ENCODE data around the gene SF3B3.
"Not testable (repeated sequence)": the region's sequence is repeated elsewhere in the genome, so short reads cannot be mapped to it uniquely, and the experiment has no call there.

The SF3B3 gene

DNA sequence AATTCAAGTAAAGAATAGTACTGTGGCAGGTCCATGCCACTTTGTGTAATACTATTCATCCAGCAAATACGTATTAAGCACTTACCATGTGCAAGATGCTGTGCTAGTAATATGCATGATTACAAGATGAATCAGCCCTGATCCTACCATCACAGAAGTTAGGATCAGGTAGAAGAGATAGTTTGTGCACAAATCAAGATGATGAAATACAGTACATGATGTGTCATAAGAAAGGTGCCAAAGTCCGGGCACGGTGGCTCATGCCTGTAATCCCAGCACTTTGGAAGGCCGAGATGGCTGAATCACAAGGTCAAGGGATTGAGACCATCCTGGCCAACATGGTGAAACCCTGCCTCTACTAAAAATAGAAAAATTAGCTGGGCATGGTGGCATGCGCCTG is 11.2 kb upstream of the SF3B3 start:
- no peak for DNase-seq

GRCh38 chr16:70520612-70521297 is 2.9 kb upstream of the SF3B3 start:
- DNase-seq = peak; percentile 64

DNA sequence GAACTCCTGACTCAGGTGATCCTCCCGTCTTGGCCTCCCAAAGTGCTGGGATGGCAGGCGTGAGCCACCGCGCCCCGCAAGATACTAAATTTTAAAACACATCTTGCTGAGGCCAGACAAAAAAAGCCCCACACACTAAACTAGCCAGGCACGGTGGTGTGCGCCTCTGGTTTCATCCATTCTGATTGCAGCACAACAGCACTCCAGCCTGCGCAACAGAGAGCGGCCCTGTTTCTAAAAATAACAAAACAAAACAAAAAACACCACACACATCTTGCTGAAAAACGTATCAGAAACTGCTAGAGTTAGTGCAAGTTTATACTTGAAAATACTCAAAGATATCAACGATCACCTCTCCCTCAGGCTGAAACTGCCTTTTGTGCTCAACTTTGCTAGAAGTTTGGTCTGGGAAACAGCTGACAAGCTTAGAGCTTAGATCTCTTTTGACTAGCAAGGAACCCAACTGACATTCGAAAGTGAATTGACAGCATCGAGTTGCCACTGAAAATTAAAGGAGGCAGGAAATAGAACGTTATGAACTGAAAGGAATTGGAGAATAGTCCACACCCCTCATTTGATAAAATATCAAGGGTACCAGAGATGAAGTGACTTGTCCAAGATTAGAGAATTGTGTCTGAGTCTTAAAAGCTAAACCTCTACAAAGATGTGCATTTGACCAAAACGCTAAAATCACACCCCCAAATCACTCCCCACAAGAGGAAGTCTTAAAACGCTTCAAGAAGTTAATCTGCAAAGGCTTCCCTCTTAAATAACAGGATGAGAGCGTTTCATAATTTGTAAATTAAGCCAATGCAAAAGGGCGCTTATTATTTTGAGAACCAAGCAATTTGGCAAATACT is 1.2 kb upstream of the SF3B3 start:
- peak; percentile 31 for DNase-seq

DNA sequence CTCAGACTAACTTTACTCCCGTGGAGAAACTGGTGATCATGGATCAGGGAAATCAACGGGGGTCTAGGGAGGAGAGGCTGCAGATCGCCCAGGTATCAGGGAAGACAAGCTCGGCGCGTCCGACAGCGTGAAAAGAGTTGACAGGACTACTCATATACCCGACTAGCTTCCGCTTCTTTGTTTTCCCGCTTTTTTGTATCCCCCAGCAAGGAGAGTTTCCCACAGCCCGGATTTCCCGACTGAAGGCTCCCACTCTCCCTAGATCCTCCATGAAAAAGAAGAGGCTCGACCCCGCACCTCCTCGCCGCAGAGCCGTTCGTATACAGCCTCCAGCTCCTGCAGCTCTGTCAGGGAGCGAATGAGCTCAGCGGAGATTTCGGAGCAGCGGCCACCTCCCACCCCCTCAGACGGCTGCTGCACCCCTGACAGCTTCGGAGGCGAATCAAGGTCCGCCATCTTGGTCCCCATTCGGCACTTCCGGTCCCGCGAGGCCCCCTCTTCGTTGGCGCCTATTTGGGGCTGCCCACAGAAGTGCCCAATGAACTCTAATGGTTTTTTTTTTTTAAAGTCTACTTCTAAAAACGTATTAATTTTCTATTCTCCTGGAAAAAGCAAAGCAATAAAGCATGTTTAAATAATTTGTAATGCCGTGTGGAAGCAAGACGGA is 407 bp upstream of the SF3B3 start, which contains the start of gene COG4:
TSS of gene COG4 (minus strand) at position 479 of the 667 bp plus-strand sequence. CDS start at position 468, 11 bp downstream.
- peak; percentile 93 for DNase-seq

DNA sequence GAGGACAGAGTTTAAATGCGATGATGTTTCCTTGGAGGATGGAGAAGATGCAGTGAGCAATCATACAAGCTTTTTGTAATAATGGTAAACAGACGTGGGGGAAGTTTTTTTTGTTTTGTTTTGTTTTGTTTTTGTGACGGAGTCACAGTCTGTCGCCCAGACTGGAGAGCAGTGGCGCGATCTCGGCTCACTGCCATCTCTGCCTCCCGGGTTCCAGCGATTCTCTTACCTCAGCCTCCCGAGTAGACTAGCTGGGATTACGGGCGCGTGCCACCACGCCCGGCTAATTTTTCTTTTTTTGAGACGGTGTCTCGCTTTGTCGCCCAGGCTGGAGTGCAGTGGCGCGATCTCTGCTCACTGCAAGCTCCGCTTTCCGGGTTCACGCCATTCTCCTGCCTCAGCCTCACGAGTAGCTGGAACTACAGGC is 796 bp downstream of the SF3B3 start:
- DNase-seq = peak; percentile 60

DNA sequence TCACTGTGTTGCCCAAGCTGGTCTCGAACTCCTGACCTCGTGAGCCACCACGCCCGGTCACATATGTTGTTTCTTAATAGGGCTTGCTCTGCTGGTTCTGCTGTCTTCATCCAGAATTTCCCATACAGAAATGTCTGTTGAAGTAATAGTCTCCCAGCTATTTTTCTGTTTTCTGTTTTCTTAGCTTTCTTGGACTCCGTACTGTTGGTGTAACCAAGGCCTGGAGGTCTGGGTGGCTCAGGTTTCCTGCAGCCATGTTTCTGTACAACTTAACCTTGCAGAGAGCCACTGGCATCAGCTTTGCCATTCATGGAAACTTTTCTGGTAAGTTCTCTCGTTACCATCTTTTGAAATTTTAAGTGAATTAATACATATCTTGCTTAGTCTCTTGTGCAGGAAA is 2.8 kb downstream of the SF3B3 start:
- no peak for DNase-seq

- no peak for DNase-seq
Observed at GRCh38 chr16:70527315-70527996, 3.8 kb downstream of the SF3B3 start.

DNA sequence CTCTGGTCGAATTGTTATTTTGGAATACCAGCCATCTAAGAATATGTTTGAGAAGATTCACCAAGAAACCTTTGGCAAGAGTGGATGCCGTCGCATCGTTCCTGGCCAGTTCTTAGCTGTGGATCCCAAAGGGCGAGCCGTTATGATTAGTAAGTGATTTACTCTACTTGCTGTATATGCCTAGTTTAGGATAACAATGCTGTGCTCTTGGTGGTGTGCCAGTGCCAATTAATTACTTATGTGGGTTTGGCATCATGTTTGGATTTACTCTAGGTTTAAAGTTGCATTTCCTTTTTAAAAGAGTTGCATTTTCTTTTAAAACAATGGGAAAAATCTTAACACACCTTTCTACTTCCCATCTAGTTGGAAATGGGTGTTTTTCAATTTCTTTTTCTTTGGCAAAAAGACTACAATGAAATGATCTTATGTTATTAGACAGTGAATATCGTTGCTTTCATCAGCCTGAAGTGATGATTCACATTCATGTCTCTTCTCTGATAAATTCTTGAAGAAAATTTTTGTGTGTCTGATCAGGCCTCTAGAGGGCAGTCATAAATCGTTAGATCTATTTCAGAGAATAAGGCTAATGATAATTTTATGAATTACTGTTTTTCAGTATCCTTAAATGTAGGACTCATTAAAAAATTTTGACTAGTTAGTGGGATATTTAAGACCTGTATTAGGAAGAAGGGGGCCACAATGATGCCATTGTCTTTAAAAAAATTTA is 5.6 kb downstream of the SF3B3 start:
- peak; percentile 57 for DNase-seq

DNA sequence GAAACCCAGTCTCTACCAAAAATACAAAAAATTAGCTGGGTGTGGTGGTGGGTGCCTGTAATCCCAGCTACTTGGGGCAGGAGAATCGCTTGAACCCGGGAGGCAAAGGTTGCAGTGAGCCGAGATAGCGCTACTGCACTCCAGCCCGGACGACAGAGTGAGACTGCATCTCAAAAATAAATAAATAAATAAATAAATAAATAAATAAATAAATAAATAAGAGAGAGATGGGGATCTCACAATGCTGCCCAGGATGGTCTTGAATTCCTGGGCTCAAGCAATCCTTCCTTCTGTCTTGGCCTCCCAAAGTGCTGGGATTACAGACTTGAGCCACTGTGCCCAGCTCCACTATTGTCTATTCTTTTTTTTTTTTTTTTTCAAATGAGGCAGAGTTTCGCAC is 6.3 kb downstream of the SF3B3 start:
- DNase-seq = not testable (repeated sequence)

DNA sequence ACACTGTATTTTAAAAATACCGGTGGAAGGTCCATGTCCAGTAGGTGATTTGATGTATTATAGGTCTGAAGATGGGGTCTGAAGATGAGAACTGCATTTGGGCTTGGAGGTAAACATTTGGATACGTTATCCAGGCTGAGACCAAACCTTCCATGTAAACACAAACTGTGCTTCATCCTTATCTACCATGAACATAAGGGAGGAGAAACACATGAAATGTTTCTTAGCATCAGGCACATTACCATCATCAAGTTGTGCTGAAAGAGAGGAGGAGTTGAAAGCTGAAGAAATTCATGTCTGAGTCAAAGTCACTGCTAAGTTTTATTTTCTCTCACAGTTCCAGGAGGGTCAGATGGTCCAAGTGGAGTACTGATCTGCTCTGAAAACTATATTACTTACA is 11.4 kb downstream of the SF3B3 start:
- no peak for DNase-seq

GRCh38 chr16:70540994-70541393 is 17.4 kb downstream of the SF3B3 start:
- DNase-seq = no peak

DNA sequence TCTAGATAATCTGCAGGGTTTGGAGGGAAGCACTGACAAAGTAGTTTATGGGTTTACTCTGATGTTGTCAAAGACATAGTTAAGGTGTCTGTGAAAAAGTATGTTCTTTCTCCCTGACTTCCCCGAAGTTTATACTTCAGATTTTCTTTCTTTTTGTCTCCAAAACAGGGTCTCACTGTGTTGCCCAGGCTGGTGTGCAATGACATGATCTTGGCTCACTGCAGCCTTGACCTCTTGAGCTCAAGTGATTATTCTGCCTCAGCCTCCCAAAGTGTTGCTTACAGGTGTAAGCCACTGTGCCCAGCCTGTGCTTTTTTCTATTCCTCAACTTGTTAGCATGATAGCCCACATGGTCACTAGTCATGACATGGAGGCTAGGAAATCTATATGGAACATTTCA is 20.9 kb downstream of the SF3B3 start:
- no peak for DNase-seq

DNA sequence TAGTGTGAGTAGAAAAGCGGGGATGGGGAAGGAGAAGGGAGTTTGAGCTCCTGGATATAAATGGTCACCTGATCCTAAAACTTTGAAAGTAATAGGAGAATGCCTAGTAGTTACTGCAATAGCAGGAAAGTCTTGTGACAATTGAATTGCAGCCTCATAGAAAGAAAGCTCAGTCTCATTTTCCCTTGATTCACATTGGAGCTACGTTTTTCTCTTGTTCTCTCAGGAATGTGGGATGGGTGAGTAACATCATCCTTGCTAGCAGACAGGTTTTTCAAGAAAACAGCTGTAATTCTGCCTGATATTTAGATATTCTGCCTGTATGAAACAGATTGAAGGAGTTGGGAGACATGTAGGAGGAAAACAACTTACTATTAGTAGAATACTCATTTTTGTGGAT is 25.3 kb downstream of the SF3B3 start:
- DNase-seq = no peak

- no peak for DNase-seq
Observed at GRCh38 chr16:70550082-70550481, 26.5 kb downstream of the SF3B3 start.

DNA sequence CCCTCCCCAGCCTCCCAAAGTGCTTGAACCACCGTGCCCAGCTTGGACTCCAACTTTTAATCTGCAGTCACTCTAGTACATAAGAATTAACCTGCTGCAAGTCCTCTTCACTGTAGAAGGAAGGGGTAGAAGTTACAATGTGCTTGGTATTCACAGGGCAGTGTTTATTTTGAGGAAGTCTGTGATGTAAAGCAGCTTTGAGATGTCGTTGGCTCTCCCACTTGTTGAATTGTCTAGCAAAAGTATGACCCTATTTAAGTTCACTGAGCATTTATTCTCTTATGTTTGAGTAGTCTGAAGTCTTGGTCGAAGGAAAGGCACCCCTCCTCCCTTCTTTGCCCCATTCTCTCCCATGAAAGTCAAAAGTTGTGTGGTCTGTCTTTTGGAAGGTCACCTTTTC is 28.2 kb downstream of the SF3B3 start:
- DNase-seq = no peak

DNA sequence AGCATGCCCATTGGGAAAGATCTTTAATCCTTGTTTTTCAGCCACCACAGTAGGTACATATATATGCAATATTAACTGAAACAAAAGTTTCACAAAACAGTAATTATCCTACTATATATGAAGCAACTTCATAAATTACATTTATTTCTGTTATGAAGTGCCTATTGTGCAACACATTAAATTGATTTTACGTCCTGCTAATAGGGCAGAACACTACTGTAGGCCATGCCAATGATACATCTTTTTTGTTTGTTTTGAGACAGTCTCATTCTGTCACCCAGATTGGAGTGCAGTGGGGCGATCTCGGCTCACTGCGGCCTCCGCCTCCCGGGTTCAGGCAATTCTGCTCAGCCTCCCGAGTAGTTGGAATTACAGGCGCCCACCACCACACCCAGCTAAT is 29.1 kb downstream of the SF3B3 start:
- DNase-seq = no peak

DNA sequence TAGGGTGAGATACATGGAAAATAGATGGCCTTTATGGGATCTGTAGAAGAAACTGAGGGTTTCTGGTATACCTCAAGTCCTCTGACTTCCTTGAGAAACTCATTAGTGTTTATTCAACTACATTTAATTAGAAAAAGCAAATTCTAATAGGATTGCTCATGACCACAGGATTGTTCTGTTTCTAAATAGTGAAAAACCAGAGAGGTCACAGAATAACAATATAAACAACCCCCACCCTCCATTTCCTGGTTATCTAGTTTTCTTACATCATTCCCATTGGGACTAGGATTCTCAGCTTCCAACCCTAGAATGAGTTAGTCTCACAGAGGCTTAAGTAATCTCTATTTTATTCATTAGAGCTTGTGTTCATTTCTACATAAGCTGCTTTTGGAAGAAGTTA is 30.0 kb downstream of the SF3B3 start:
- DNase-seq = no peak

DNA sequence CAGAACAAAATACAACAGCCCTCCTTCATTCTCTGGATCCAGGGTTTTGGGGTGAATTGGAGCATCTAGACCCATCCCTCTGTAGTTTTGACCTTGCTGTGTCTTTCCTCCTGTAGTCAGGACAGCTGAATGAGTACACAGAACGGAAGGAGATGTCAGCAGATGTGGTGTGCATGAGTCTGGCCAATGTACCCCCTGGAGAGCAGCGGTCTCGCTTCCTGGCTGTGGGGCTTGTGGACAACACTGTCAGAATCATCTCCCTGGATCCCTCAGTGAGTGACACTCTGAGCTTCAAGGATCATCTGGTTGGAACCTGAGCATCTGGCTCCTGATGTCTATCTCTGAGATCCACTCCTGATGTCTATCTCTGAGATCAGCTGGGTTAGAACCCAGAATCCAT is 32.4 kb downstream of the SF3B3 start:
- DNase-seq = no peak

DNA sequence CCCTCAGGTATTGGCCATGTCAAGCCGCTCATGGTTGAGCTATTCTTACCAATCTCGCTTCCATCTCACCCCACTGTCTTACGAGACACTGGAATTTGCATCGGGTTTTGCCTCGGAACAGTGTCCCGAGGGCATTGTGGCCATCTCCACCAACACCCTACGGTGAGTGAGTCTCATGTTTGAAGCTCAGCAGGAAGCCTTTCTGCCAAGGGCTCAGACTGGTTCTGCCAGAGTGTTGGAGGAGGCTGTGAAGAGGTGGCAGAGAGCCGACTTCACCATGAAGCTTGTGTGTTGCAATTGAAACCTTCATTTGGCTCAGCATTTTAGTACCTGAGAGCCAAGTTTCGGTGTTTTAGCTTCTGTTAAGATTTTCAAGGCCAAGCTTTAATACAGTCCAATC is 38.0 kb downstream of the SF3B3 start:
- DNase-seq = no peak

DNA sequence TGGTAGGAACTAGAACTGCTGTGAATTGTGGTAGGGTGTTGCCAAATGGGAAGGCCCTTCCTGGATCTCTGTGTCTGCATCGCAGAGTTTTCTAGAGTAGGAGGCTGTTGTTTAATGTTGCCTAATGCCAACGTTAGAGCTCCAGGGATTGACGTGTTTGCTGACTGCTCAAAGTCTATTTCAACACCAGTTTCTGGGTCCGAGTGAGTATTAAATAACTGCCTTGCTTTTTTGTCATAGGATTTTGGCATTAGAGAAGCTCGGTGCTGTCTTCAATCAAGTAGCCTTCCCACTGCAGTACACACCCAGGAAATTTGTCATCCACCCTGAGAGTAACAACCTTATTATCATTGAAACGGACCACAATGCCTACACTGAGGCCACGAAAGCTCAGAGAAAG is 40.0 kb downstream of the SF3B3 start:
- DNase-seq = no peak

- no peak for DNase-seq
Observed at GRCh38 chr16:70565053-70565452, 41.4 kb downstream of the SF3B3 start.

DNA sequence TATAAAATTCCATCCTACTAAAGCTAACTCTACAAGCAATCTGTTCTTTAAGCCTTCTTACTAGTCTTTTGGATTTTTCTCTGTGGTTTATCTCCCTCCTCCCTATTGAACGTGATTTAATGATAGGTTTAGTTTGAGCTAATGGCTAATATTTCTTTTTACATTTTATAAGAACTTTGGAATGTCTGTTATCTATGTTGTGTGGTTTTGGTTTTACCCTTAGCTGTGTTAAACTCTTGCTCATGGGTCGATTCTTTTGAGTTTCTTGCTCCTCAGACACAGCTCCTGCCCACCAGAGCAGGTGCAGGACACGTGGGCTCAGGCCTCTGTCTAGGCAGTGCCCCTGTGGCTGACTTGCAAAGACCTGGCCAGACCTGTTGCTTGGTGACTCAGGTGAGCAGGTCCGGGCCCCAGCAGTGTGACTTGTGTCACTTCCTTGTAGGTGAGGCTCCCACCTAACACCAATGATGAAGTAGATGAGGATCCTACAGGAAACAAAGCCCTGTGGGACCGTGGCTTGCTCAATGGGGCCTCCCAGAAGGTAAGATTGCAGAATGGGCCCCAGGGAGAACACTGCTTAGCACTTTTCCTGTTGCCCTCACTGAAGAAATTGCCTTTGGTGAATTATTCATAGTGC is 45.1 kb downstream of the SF3B3 start:
- no peak for DNase-seq
